Stimulated activated CD4-positive, alpha-beta T cell treated with anti-CD3 and anti-CD28 coated beads, Interleukin-4, amount 100 ng/mL, for 48 hours (primary cell): ENCODE measurements around the gene SLC5A10.

Source experiments
- DNase-seq, 2 donors: peaks; one replicate each; pipeline ENCODE4 v3.0.0-alpha.2; 2020; ENCODE audit warnings: low read depth in 2 of 2

Gene SLC5A10

DNA sequence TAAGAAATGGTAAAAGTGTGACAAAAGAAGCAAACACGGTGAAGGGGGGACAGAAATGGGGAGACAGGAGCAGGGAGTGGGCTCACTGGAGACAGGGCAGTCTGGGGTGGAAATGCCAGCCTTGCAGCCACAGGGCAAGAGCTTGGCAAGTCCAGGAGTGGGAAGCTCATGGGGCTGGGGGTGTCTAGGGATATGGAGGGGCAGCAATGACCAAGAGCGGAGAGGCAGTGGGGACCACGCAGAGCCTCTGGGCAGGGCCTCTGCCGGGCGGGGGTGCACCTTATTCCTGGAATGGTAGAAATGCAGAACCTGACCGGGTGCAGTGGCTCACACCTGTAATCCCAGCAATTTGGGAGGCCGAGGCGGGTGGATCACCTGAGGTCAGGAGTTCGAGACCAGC, 12.6 kb downstream of the SLC5A10 start:
- DNase-seq, result no peak

DNA sequence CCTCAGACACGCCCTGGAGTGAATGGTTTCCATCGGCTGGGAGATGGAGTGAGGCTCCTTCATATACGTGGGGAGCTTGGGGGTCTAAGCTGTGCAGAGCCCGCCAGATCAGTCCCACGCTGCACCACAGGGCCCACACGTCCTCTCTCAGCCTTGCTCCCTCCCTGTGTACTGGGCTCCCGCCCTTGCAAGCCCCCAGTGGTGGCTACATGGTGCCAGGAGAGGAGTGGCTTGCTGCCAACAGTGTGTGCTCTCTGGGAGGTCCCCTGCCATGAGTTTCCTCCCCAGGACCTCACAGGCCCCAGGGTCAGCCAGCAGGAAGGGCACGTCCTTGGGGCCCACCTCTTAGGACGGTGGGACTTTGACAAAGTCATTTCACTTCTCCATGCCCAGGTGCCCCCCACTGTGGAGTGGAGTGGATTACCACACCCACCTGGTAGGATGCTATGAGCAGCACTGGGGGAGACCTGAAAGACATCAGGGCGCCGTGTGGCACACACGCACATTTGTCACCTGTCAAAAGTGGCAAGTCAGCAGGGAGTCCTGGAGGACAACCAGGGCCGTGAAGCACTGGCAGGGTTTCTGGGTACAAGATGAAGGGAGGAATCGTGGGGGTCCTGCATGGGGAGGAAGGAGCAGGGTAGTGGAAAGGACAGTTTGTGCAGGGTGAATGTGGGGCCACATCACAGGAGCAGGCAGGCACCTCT, 13.7 kb downstream of the SLC5A10 start:
- DNase-seq, result no peak

DNA sequence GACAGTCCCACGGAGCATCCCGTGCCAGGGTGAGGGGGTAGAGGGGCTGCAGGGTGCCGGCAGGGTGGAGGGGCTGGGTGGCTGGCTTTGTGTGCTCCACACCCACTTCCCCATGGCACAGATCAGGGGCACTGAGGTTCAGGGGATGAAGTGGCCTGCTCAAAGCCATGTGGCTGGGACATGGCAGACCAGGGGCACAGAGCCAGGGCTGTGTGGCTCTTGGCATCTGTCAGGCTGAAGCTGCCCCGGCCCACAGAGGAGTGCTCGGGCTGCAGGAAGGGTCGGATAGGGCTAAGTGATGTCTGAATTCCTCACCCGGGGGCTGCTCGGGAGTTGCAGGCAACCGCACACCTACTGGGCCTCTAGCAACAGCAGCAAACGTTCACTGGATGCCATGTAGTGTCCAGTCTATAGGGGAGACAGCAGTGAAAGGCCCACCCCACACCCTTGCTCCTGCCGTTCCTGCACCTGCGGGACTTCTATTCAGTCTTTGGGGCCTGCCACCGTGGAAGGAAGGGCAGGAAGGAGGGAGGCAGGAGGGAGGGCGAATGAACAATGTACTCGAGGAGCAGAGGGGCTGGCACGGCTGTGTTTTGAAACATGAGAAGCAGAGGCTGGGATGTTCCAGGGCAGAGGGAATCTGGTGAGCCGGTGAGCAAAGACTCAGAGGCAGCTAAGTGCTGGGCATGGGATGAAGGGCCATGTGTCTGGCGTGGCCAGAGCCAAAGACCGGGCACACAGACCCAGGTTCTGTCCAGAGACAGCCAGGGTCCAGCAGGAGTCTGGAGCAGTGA, 15.1 kb downstream of the SLC5A10 start:
- DNase-seq, result no peak

DNA sequence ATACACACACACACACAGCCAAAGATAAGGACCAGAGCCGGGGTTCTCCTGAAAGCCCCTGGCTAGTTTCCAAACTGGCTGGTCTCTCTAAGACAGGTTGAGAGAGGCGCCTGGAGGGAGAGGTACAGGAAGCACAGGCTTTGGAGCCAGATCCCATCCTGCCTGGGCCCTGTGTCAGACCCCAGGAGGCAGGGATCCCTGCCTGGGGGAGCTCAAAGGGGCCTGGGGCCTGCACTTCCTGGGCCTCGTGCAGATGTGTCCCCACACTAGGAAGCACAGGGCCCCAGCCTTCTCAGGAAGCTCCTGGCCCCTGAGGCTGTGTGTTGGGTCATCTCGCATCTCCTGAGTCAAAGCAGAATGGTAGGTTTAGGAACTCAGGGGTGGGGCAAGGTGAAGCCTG, 16.0 kb downstream of the SLC5A10 start:
- no peak for DNase-seq

DNA sequence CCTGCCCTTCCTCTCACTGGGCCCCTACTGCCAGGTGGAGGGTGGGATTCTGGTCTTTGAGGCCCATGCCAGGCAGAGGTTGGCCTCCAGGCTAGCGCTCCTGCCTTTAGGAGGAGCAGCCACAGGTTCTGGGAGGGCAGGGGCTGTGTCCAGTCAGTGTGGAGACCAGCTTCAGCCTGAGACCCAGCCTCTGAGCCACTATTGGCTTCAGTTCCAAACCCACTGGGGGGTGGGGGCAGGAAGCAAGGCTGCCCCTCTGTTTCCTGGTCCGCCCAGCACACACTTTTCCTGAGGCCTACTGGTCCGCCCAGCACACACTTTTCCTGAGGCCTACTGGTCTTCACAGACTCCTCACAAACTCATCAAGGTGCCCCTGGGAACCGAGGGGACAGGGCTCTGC, 16.4 kb downstream of the SLC5A10 start:
- no peak for DNase-seq

DNA sequence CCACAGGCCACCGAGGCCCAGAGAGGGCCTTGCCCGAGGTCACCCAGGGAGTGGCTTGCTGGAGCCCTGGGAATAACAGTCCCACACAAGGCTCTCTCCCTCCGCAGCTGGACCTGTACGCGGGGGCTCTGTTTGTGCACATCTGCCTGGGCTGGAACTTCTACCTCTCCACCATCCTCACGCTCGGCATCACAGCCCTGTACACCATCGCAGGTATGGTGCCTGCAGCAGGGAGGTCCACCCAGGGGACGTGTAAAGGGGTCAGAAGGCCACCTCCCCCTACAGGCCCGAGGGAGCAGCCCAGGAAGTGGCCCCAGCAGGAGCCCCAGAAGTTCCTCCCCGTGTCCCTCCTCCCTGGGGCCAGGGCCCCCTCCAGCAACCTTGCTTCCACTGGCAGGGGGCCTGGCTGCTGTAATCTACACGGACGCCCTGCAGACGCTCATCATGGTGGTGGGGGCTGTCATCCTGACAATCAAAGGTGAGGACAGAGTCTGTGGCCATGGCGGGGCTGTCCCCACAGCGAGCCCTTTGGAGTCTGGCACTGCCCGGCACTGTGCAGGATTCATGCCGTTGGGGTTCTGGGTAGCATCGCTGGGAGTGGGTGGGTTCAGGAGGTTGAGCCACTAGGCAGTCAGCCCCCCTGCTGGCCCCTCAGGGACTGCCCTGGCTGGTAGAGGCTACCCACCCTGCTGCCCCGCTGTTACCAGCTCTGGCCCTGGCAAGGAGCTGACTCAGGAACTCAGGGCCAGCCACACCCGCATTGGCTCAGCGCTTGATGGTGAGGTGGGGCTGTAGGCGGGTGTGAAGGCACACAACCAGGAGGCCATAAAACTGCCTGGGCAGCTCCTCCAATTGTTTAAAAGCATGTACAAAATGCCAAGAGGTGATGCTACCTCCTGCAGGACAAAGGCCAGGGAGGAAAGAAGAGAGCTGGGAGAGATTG, 17.3 kb downstream of the SLC5A10 start:
- no peak for DNase-seq

DNA sequence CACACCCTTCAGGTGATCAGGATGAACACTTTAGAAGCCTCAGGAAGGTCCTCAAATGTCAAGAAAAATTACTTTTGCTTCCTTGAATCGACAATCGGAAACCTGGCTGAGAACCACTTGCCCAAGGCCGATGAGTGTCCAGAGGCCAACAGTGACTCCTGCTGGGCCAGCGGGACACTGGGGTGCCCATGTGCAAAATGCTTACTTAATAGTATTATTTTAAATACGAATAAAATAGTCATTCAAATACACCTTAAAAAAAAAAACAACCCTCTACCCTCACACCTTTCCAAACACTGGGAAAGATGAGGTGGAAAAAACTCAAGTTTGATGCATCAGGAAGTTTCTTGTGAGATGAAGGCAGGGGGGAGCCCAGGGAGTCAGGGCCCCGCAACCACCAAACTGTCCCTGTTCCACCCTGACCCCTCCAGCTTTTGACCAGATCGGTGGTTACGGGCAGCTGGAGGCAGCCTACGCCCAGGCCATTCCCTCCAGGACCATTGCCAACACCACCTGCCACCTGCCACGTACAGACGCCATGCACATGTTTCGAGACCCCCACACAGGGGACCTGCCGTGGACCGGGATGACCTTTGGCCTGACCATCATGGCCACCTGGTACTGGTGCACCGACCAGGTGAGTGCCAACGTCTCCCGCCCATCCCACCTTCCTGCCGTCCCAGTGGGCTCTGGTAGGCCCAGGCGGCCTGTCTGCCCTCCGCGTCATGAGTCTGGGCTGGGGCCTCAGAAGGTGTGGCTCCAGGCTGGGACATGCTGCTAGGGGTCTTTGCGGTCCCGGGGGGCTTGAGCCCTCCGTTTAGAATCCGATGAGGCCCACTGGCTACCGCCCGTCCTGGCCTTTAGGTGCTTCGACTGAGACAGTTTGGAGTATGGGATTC, 18.9 kb downstream of the SLC5A10 start:
- DNase-seq, result no peak

DNA sequence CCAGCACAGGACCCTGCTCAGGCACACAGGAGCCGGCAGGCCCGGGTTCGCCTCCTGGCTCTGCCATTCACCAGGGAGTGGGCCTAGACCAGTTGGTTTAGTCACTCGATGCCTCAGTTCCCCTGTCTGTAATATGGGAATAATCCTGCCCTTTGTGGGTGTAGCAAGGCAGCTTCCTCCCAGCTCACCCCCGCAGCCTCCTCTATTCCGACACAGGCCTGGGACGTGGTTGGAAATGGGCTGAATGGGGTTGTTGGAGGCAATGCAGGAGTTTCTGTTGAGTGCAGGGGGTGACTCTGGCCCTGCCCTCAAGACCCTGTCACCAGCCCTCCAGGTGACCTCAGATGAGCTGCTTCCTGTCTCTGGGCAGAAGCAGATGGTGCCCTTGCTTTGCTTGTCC, 19.8 kb downstream of the SLC5A10 start:
- no peak for DNase-seq

DNA sequence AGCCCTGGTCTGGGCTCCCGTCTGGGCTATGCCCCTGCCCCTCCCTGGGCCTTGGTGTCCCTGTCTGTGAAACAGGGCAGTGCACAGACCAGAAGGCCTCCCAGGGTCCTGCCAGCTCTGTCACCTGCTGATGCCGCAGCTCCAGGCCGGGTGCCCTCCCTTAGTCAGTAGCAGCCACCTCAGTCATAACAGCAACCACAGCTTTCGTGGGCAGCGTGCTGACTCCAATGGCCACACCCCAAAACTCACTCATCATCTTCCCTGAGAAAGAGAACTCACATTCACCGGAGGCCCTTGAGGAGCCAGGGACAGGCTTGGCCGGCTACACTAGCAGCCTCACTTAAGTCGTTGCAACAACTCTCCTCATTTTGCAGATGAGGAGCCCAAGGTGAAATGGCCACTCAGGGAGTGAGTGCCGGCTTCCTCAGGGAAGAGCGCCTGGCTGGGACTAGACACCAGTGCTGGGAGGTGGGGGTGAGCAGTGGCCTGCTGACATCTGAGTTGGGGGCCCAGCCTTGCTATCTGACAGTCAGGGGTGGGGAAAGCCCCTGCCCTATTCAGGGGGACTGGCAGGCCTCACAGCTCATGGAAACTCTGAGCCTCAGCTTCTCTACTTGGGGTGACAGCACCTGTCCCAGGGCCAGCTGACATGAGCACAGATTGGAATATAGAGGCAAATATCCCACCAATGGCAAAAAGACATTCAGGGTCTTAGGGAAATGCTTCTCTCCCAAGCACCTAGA, 22.6 kb downstream of the SLC5A10 start:
- peak; percentile 35 to 42 for DNase-seq

DNA sequence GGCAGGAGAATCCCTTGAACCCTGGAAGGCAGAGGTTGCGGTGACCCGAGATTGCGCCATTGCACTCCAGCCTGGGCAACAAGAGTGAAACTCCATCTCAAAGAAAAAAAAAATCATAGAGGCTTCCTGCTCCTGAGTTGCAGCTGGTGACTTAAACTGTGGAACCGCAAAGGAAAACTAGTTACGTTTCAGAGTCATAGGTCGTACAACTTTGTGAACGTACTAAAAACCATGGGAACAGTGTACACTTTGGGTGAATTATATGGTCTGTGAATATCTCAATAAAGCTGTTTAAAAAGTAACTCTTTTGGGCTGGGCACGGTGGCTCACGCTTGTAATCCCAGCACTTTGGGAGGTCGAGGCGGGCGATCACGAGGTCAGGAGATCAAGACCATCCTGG, 23.6 kb downstream of the SLC5A10 start:
- no peak for DNase-seq

DNA sequence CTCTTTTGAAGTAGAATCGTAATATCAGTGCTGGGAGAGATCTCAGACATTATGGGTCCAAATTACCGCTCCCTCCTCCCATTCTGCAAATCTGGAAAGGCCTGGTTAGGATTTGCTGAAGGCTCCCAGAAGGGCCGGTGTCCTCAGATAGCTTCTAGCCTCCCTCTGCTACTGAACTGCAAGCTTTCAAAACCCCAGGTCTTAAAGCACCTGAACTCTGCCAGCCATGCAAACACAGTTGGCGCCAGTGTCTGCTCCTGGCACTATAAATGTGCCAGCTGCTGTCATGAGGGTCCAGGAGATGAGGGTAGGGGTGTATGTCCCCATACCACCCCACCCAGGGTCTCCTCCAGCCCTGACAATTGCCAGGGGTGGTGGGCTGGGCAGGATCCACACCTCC, 24.2 kb downstream of the SLC5A10 start:
- no peak for DNase-seq

DNA sequence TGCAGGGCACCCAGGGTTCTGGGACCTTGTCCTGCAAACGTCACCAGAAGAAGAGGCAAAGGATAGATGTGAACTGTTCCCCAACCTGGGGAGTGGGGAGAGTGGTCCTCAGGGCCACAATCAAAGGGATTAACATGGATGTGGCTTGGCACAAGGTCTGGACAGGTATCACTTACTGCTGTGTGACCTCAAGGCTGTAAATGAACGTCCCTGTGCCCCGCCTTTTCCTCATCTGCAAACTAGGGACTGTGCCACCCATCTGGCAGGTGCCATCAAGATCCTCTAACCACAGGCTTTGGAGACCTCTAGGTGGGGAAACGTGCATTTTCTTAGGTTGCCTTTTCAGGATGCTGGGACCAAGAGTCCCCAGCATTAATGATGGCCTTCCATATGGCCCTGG, 25.1 kb downstream of the SLC5A10 start:
- no peak for DNase-seq

DNA sequence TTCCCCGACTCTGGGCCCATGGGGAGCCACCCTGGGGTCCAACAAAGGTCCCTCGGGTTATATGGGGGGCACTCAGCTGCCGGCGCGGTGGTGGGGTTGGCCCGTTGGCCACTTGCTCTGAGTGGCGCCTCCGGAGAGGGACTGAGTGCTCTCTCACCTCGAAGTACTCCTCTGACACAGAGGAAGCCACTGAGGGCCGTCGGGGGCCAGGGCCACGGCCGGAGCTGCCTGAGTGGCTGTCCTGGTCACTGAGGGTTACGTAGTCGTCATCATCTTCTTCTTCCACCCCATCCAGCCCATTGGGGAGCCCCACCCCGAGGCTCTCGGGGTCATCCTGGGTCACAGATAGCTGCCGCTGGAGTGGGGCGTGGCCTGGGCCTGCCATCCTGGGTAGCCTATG, 25.7 kb downstream of the SLC5A10 start:
- no peak for DNase-seq

DNA sequence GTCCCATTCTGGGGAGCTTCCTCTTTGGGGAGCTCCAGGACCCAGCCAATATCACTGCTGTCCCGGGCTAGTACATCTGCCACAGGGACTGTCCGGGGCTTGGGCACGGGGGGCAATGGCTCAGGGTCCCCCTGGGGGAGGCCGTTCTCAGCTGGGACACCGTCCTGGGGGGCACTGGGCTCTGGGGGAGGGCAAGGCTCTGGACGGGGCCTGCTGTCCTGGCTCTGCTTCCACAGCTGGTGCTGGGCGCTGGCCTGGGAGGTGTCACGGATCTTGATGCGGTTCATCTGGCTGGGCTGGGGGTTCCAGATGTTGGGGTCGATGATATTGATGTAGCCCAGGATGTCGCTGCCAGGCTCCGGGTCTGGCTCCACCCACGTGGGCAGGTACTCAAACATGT, 26.1 kb downstream of the SLC5A10 start:
- no peak for DNase-seq

DNA sequence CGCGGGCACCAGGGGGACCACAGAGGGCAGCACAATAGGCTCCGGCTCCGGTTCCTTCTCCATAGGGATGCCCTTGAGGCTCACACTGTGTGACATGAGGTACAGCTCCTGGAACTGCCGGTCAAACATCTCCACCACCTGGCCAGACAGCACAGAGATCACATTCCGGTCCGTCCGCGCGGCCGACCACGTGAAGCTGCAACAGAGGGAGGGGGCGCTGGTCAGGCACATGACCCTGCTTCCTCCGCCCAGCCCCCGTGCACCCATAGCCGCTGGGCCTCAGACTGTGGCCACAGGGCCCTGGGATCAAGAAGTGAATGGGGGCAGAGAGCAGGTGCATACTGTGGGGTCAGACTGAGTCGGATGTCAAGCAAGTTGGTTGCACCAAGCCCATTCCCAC, 26.7 kb downstream of the SLC5A10 start:
- no peak for DNase-seq

DNA sequence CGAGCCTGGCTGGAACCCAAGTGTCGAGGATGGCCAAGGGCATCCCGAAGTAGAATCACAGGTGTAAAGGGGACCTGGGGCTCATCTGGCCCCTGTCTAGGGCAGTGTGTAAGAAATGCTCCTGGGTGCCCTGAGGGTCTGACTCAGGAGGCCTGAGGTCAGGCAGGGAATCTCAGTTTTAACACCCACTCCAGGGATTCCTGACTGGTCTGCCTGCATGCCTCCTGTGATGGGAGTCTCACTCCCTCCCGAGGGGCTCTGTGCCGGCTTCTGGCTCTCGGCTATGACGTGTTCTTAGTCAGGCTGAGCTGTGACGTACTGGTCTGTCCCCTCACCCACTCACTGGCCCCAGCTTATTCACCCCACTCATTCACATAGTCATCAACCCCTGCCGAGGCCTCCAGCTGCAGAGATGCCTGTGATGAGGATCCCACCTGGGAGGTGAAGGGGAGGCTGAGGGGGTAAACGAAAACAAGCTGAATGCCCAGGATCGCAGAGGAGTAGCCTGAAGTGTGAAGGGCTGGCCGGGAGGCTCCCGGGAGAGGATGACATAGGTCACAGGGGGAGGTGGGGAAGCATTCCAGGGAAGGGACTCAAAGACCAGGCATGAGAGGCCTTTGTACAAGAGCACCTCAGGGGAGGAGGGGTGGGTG, 28.8 kb downstream of the SLC5A10 start:
- no peak for DNase-seq

DNA sequence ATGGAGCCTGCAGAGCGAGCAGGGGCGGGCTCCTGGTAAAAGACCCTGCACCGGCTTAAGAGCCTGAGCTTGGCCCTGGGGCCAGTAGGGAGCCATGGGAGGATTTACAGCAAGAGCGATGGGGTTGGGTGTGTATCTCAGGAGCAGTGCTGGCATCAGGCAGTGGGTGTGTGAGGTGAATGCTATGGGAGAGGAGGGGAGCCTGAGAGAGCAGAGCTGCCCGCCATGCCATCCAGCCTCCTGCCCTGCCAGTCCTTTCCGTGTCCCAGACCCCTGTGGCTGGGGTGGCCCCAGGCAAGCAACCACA, 29.3 kb downstream of the SLC5A10 start:
- no peak for DNase-seq

DNA sequence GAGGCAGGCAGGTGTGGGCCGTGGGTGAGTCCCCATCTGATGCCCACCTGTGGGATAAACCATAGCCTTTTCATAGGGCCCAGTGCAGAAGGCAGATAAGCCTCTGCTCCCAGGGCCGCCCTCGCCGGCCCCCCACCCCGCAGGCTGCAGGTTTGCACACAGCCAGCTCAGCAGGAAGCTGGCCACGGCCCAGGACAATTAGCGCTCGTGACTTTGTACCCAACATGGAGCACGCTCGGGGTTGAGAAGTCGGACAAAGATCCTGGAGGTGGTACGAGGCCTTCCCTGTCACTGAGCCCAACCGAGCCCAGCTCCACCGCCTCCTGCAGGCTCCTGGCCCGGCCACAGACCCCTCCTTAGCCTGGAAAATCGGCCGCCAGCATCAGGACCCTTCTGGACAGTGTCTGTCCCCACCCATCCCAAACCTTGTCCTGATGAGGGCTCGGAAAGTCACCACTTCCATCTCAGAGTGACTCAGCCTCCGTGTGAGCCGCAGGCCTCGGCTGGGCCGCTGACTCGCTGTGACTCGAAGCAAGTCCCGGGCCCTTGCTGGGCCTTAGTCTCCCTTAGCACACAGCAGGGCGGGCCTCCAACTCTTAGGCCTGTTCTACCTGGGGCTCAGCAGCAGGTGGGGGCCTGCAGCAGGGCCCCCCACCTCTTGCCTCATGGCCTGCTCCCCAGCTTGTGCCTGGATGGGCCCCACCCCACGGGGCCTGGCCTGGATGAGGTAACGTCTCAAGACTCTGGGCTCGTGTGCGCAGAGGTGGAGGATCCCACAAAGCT, 29.9 kb downstream of the SLC5A10 start:
- DNase-seq, result no peak

DNA sequence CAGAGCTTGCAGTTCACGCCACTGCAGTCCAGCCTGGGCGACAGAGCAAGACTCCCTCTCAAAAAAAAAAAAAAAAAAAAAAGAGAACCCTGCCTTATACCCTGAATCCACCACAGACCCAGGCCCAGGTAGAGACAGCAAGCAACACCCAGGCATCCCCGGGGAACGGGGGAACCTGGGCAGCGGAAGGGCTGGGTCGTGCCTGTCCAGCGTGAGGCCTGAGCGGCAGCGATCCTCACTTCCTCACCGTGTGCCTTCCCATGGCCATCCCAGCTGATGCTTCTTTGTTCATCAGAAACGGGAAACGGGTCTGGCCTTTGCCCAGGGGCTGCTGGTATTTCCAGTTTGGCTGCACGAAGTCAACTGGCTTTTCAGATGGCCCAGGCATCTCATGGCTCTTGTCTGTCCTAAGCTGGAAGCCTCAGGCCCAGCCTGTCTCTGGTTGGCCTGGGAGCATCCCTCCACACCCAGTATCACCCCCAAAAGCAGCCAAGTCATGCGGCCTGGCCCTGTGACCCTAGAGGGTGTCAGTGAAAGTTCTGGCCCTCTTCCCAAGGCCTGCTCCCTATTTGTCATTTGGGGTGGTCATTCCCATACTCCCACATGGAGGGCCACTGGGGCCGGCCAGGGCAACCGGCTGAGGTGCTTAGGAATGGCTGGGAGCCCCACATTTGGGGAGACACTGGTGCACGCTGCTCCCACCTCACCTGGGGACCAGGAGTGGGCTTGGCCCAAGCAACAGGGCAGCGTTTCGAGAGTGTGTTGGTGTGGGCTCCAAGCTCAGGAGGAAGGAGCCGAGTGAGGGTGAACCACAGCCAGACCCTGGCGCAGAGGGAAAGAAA, 32.5 kb downstream of the SLC5A10 start:
- DNase-seq, result no peak
